MM.1S (cell line): ENCODE measurements around the gene INSR.

Experiments
- DNase-seq: peaks from one replicate; pipeline ENCODE4 v3.0.0-alpha.2; 2015
- H2AFZ ChIP-seq: fragments of 300-600 bp; sonication (generic); 2 replicates; pipeline ENCODE4 v1.6.0; 2016; ENCODE audit warnings: antibody characterized with exemption, low read length
- H3F3A ChIP-seq: fragments of 300-600 bp; sonication (generic); 2 replicates; pipeline ENCODE4 v1.6.1; 2016; ENCODE audit warnings: mild to moderate bottlenecking, antibody characterized with exemption, low read length, moderate library complexity, mixed read lengths; ENCODE audit not compliant: insufficient read depth
- H3K27ac ChIP-seq: fragments of 300-600 bp; sonication (generic); 2 replicates; pipeline ENCODE4 v1.5.1; 2016; ENCODE audit warnings: mild to moderate bottlenecking, low read length
- H3K27me3 ChIP-seq: fragments of 300-600 bp; sonication (generic); replicated peaks from 2 replicates; pipeline ENCODE4 v1.6.0; 2016; ENCODE audit warnings: low read length; ENCODE audit not compliant: insufficient read depth
- H3K36me3 ChIP-seq: fragments of 300-600 bp; sonication (generic); replicated peaks from 2 replicates; pipeline ENCODE4 v1.6.1; 2016; ENCODE audit warnings: mild to moderate bottlenecking, low read length, mixed read lengths; ENCODE audit not compliant: insufficient read depth
- H3K4me1 ChIP-seq: fragments of 300-600 bp; sonication (generic); 2 replicates; pipeline ENCODE4 v1.6.1; 2016; ENCODE audit warnings: low read length, mixed read lengths
- H3K4me2 ChIP-seq: fragments of 300-600 bp; sonication (generic); 2 replicates; pipeline ENCODE4 v1.6.0; 2016; ENCODE audit warnings: low read depth, low read length
- H3K4me3 ChIP-seq: fragments of 300-600 bp; sonication (generic); 2 replicates; pipeline ENCODE4 v1.5.1; 2016; ENCODE audit warnings: low read length, mixed read lengths
- H3K79me2 ChIP-seq: fragments of 300-600 bp; sonication (generic); 2 replicates; pipeline ENCODE4 v1.6.1; 2016; ENCODE audit warnings: mixed run types, low read length, mixed read lengths
- H3K9ac ChIP-seq: fragments of 300-600 bp; sonication (generic); 2 replicates; pipeline ENCODE4 v1.6.1; 2016; ENCODE audit warnings: low read length, mixed read lengths
- H3K9me2 ChIP-seq: fragments of 300-600 bp; sonication (generic); replicated peaks from 2 replicates; pipeline ENCODE4 v1.6.1; 2016; ENCODE audit warnings: mild to moderate bottlenecking, low read length, mixed read lengths; ENCODE audit not compliant: insufficient read depth
- H3K9me3 ChIP-seq: fragments of 300-600 bp; sonication (generic); replicated peaks from 2 replicates; pipeline ENCODE4 v1.6.1; 2016; ENCODE audit warnings: mild to moderate bottlenecking, low read length, mixed read lengths; ENCODE audit not compliant: insufficient read depth
- H4K20me1 ChIP-seq: fragments of 300-600 bp; sonication (generic); 2 replicates; pipeline ENCODE4 v1.6.1; 2016; ENCODE audit warnings: mild to moderate bottlenecking, low read length, moderate library complexity, mixed read lengths; ENCODE audit not compliant: insufficient read depth
- CTCF ChIP-seq: fragments of 300-600 bp; sonication (generic); IDR thresholded peaks from 2 replicates; pipeline ENCODE4 v1.5.1; 2016; ENCODE audit warnings: antibody characterized with exemption, low read length, mixed read lengths
- EZH2 ChIP-seq: fragments of 300-600 bp; sonication (generic); optimal IDR thresholded peaks from 2 replicates; pipeline ENCODE3; 2017; ENCODE audit warnings: low read depth, mild to moderate bottlenecking, antibody characterized with exemption, low read length, mixed read lengths
- EZH2phosphoT487 ChIP-seq: fragments of 300-600 bp; sonication (generic); IDR thresholded peaks from 2 replicates; pipeline ENCODE4 v1.6.1; 2018; ENCODE audit warnings: antibody characterized with exemption, low read length

Gene INSR

GRCh38 chr19:7331446-7331845, 37.2 kb upstream of the INSR start:
- H3K36me3 ChIP-seq: no peaks in the 10 kb centered on the region
- peaks cover 17% of the 10 kb centered on the region for H3K4me1 ChIP-seq
- H3K27me3 ChIP-seq: no peaks in the 10 kb centered on the region
- no peaks in the 10 kb centered on the region for H4K20me1 ChIP-seq
- no peak overlapping the region for H2AFZ ChIP-seq
- no peak for DNase-seq
- peaks cover 6% of the 10 kb centered on the region for H3F3A ChIP-seq
- H3K4me2 ChIP-seq: no peak overlapping the region
- H3K79me2 ChIP-seq: no peaks in the 10 kb centered on the region
- no peaks in the 10 kb centered on the region for H3K9me3 ChIP-seq
- H3K9me2 ChIP-seq: no peaks in the 10 kb centered on the region
- H3K27ac ChIP-seq: no peak overlapping the region
- TF ChIP-seq EZH2 (no peak), EZH2phosphoT487 (no peak), CTCF (no peak)
- H3K9ac ChIP-seq: no peak overlapping the region
- H3K4me3 ChIP-seq: no peak overlapping the region

- H3K9ac ChIP-seq: no peak overlapping the region
- no peak overlapping the region for H3K4me2 ChIP-seq
- TF ChIP-seq EZH2phosphoT487 (no peak), CTCF (peak; percentile 47)
- H3K79me2 ChIP-seq: no peaks in the 10 kb centered on the region
- peak; percentile 48 for DNase-seq
- H3F3A ChIP-seq: no peaks in the 10 kb centered on the region
- no peaks in the 10 kb centered on the region for H3K36me3 ChIP-seq
- no peak overlapping the region for H2AFZ ChIP-seq
- no peaks in the 10 kb centered on the region for H4K20me1 ChIP-seq
- no peaks in the 10 kb centered on the region for H3K9me2 ChIP-seq
- peaks cover 4% of the 10 kb centered on the region; the same call in 1 of the 2 replicates for H3K4me1 ChIP-seq
- no peak overlapping the region for H3K27ac ChIP-seq
- H3K27me3 ChIP-seq: no peaks in the 10 kb centered on the region
- no peak overlapping the region for H3K4me3 ChIP-seq
- no peaks in the 10 kb centered on the region for H3K9me3 ChIP-seq
Measured at GRCh38 chr19:7328647-7329046, 34.4 kb upstream of the INSR start.

- Histone ChIP-seq H3K4me1 (peaks cover 4% of the 10 kb centered on the region; the same call in 1 of the 2 replicates), H3K9me2 (no peaks in the 10 kb centered on the region), H3K4me2 (no peak overlapping the region), H3K27me3 (no peaks in the 10 kb centered on the region), H3K36me3 (no peaks in the 10 kb centered on the region), H3K4me3 (no peak overlapping the region), H2AFZ (no peak overlapping the region), H3F3A (no peaks in the 10 kb centered on the region), H3K9me3 (no peaks in the 10 kb centered on the region), H3K9ac (no peak overlapping the region), H4K20me1 (no peaks in the 10 kb centered on the region), H3K27ac (no peak overlapping the region), H3K79me2 (no peaks in the 10 kb centered on the region)
- DNase-seq: no peak
- TF ChIP-seq EZH2 (no peak), CTCF (no peak), EZH2phosphoT487 (no peak)
Measured at GRCh38 chr19:7327802-7328201, 33.6 kb upstream of the INSR start.
